Activated CD4-positive, alpha-beta T cell treated with anti-CD3 and anti-CD28 coated beads, Interleukin-2, amount 10 ng/mL, durations not matched to agents 24 days and 14 days (primary cell): ENCODE data around the gene NTSR1. TPM values are rescaled to one million over a fixed set of nuclear protein-coding genes. Genes with fewer than 3 reads are reported as not detected.
"Not testable (repeated sequence)": the region's sequence is repeated elsewhere in the genome, so short reads cannot be mapped to it uniquely, and the experiment has no call there.

Experiments used
- DNase-seq: peaks from one replicate; pipeline ENCODE4 v3.0.0; 2022
- H3K27ac Mint-ChIP-seq: one replicate; pipeline ENCODE4 v1.8.0; 2022; ENCODE audit warnings: mild to moderate bottlenecking, mixed read lengths
- H3K27me3 Mint-ChIP-seq: one replicate; pipeline ENCODE4 v1.8.0; 2022; ENCODE audit warnings: mixed read lengths
- H3K36me3 Mint-ChIP-seq: one replicate; pipeline ENCODE4 v1.8.0; 2022; ENCODE audit warnings: low read depth, mild to moderate bottlenecking, mixed read lengths
- H3K4me1 Mint-ChIP-seq: one replicate; pipeline ENCODE4 v1.8.0; 2021; ENCODE audit warnings: mixed read lengths
- H3K4me3 Mint-ChIP-seq: one replicate; pipeline ENCODE4 v1.8.0; 2022; ENCODE audit warnings: mild to moderate bottlenecking, moderate library complexity, mixed read lengths
- H3K9me3 Mint-ChIP-seq: one replicate; pipeline ENCODE4 v1.8.0; 2021; ENCODE audit warnings: mixed read lengths
- intact Hi-C: fragments of 100-400 bp; cut with micrococcal nuclease; formaldehyde crosslinking; loops from one replicate; pipeline ENCODE4 v1.15.1; 2023
- total RNA-seq: library from RNA; stranded (reverse); gene quantifications from 2 replicates; pipeline ENCODE4 v1.2.3, GENCODE V29; 2022

The NTSR1 gene
- total RNA-seq, 1 donor from 2014 or later: not detected

GRCh38 chr20:62682912-62683517, 25.6 kb upstream of the NTSR1 start:
- peaks cover 11% of the 10 kb centered on the region for H3K4me1 Mint-ChIP-seq

GRCh38 chr20:62683660-62684322, 24.8 kb upstream of the NTSR1 start:
- H3K36me3 Mint-ChIP-seq, H3K9me3 Mint-ChIP-seq, H3K4me3 Mint-ChIP-seq, intact Hi-C loops, H3K27ac Mint-ChIP-seq, H3K27me3 Mint-ChIP-seq, H3K4me1 Mint-ChIP-seq, DNase-seq: not testable (repeated sequence)

More at GRCh38 chr20:62682912-62683517, 25.6 kb upstream of the NTSR1 start:
- Mint-ChIP-seq H3K27me3 (peaks cover 5% of the 10 kb centered on the region), H3K4me3 (no peak overlapping the region), H3K36me3 (peaks cover 6% of the 10 kb centered on the region), H3K9me3 (no peaks in the 10 kb centered on the region), H3K27ac (no peak overlapping the region)
- intact Hi-C loops: no loop called here
- DNase-seq: no peak

GRCh38 chr20:62684981-62685380, 23.7 kb upstream of the NTSR1 start:
- Mint-ChIP-seq H3K4me3 (no peak overlapping the region), H3K27ac (no peak overlapping the region), H3K9me3 (no peaks in the 10 kb centered on the region), H3K36me3 (no peaks in the 10 kb centered on the region), H3K27me3 (peaks cover 5% of the 10 kb centered on the region), H3K4me1 (peaks cover 7% of the 10 kb centered on the region)
- intact Hi-C loops: no loop called here
- no peak for DNase-seq

- Mint-ChIP-seq H3K36me3 (no peaks in the 10 kb centered on the region), H3K27ac (peak overlapping the region; percentile 26), H3K27me3 (peaks cover 5% of the 10 kb centered on the region), H3K4me1 (peaks cover 7% of the 10 kb centered on the region), H3K9me3 (no peaks in the 10 kb centered on the region), H3K4me3 (peak overlapping the region; percentile 7)
- DNase-seq: peak; percentile 71
- intact Hi-C loops: no loop called here
Measured at GRCh38 chr20:62685781-62686555, 22.7 kb upstream of the NTSR1 start.

GRCh38 chr20:62686869-62687830, 21.5 kb upstream of the NTSR1 start:
- H3K27ac Mint-ChIP-seq: no peak overlapping the region
- no peak overlapping the region for H3K4me3 Mint-ChIP-seq
- intact Hi-C loops: no loop called here
- no peak for DNase-seq
- no peaks in the 10 kb centered on the region for H3K36me3 Mint-ChIP-seq
- no peaks in the 10 kb centered on the region for H3K9me3 Mint-ChIP-seq
- peaks cover 5% of the 10 kb centered on the region for H3K27me3 Mint-ChIP-seq
- peaks cover 7% of the 10 kb centered on the region for H3K4me1 Mint-ChIP-seq

GRCh38 chr20:62688083-62688482, 20.6 kb upstream of the NTSR1 start:
- no peak for DNase-seq
- H3K27ac Mint-ChIP-seq: no peak overlapping the region
- no peak overlapping the region for H3K4me3 Mint-ChIP-seq
- no peaks in the 10 kb centered on the region for H3K36me3 Mint-ChIP-seq
- peaks cover 7% of the 10 kb centered on the region for H3K4me1 Mint-ChIP-seq
- intact Hi-C loops: no loop called here
- peaks cover 8% of the 10 kb centered on the region for H3K27me3 Mint-ChIP-seq
- H3K9me3 Mint-ChIP-seq: no peaks in the 10 kb centered on the region

- intact Hi-C loops: no loop called here
- H3K4me1 Mint-ChIP-seq: peaks cover 7% of the 10 kb centered on the region
- DNase-seq: no peak
- no peak overlapping the region for H3K27ac Mint-ChIP-seq
- peaks cover 8% of the 10 kb centered on the region for H3K27me3 Mint-ChIP-seq
- H3K36me3 Mint-ChIP-seq: no peaks in the 10 kb centered on the region
- H3K9me3 Mint-ChIP-seq: no peaks in the 10 kb centered on the region
- H3K4me3 Mint-ChIP-seq: no peak overlapping the region
Measured at GRCh38 chr20:62688855-62689460, 19.7 kb upstream of the NTSR1 start.

GRCh38 chr20:62689861-62690260, 18.8 kb upstream of the NTSR1 start:
- no peaks in the 10 kb centered on the region for H3K9me3 Mint-ChIP-seq
- H3K27ac Mint-ChIP-seq: no peak overlapping the region
- H3K4me3 Mint-ChIP-seq: no peak overlapping the region
- peaks cover 8% of the 10 kb centered on the region for H3K27me3 Mint-ChIP-seq
- intact Hi-C loops: no loop called here
- peaks cover 7% of the 10 kb centered on the region for H3K4me1 Mint-ChIP-seq
- DNase-seq: no peak
- H3K36me3 Mint-ChIP-seq: no peaks in the 10 kb centered on the region

- Mint-ChIP-seq H3K4me1 (peaks cover 7% of the 10 kb centered on the region), H3K9me3 (no peaks in the 10 kb centered on the region), H3K27ac (no peak overlapping the region), H3K4me3 (no peak overlapping the region), H3K36me3 (no peaks in the 10 kb centered on the region), H3K27me3 (peaks cover 10% of the 10 kb centered on the region)
- DNase-seq: no peak
- intact Hi-C loops: no loop called here
Measured at GRCh38 chr20:62690261-62690820, 18.3 kb upstream of the NTSR1 start.

GRCh38 chr20:62691487-62691886, 17.1 kb upstream of the NTSR1 start:
- H3K4me1 Mint-ChIP-seq: no peaks in the 10 kb centered on the region
- H3K36me3 Mint-ChIP-seq: no peaks in the 10 kb centered on the region
- H3K27me3 Mint-ChIP-seq: peaks cover 10% of the 10 kb centered on the region
- no peaks in the 10 kb centered on the region for H3K9me3 Mint-ChIP-seq
- H3K4me3 Mint-ChIP-seq: no peak overlapping the region
- no peak for DNase-seq
- intact Hi-C loops: no loop called here
- no peak overlapping the region for H3K27ac Mint-ChIP-seq

GRCh38 chr20:62692176-62692575, 16.5 kb upstream of the NTSR1 start:
- H3K4me3 Mint-ChIP-seq: no peak overlapping the region
- H3K36me3 Mint-ChIP-seq: no peaks in the 10 kb centered on the region
- H3K27me3 Mint-ChIP-seq: peaks cover 11% of the 10 kb centered on the region
- no peaks in the 10 kb centered on the region for H3K9me3 Mint-ChIP-seq
- no peak for DNase-seq
- H3K4me1 Mint-ChIP-seq: no peaks in the 10 kb centered on the region
- intact Hi-C loops: no loop called here
- H3K27ac Mint-ChIP-seq: no peak overlapping the region

GRCh38 chr20:62692801-62693523, 15.7 kb upstream of the NTSR1 start:
- Mint-ChIP-seq H3K27ac (no peak overlapping the region), H3K9me3 (no peaks in the 10 kb centered on the region), H3K4me3 (no peak overlapping the region), H3K4me1 (no peaks in the 10 kb centered on the region), H3K27me3 (peaks cover 12% of the 10 kb centered on the region), H3K36me3 (no peaks in the 10 kb centered on the region)
- DNase-seq: no peak
- intact Hi-C loops: no loop called here
